ENCODE data around the gene AP2A2.

The AP2A2 gene

DNA sequence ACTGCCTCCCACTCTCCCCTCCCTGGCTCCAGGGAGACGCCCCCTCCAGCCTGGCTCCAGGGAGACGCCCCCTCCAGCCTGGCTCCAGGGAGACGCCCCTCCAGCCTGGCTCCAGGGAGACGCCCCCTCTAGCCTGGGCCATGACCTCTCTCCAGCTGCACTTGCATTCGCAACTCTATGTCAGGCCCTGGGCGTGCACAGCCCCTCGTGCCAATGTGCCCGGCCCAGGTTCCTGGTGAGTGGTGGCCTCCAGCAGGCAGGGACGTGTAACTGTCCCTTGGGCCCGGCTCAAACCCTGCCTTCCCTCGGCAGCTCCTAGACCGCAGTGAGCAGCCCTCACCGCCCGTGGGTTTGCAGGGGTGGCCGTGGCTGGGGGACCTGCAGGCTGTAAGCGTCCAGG is 104.0 kb downstream of the AP2A2 start:
- DNase-seq (no peak), ATAC-seq (no peak)

DNA sequence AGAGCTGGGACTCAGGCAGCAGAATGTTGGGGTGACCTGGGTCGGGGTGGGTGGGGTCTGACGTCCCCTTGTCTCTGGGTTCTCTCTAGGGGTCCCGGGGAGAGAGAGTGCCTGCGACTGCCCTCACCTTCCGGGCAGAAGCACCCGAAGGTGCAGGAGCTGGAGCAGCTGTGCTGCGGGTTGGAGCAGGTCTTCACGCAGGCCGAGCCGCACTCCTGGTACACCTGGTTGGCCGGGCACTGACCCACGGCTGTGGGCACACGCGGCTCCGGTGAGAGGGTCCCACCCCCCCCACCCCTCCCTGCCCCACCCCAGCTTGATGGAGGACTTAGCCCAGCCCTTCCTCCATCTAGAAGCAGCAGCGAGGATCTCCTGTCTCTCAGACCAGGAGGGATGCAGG is 104.4 kb downstream of the AP2A2 start:
- no peak for DNase-seq
- ATAC-seq, result no peak

DNA sequence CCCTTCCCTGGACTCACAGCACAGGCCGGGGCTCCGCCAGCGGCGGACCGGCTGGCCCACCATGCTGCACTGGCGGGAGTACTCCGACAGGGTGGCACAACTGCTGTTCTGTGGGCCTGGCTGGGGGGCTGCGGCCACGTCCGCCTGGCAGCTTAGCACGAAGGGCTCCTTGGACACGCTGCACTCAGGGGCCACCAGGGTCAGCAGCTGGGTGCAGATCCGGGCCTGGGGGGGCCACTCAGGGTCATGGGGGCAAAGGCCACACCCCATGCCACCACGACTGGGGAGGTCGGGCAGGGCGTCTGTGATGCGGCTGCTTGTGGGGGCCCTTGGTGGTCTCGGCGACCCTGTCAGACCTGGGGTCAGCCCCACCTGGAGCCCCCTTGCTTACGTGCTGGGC is 104.9 kb downstream of the AP2A2 start:
- DNase-seq (no peak), ATAC-seq (no peak)

DNA sequence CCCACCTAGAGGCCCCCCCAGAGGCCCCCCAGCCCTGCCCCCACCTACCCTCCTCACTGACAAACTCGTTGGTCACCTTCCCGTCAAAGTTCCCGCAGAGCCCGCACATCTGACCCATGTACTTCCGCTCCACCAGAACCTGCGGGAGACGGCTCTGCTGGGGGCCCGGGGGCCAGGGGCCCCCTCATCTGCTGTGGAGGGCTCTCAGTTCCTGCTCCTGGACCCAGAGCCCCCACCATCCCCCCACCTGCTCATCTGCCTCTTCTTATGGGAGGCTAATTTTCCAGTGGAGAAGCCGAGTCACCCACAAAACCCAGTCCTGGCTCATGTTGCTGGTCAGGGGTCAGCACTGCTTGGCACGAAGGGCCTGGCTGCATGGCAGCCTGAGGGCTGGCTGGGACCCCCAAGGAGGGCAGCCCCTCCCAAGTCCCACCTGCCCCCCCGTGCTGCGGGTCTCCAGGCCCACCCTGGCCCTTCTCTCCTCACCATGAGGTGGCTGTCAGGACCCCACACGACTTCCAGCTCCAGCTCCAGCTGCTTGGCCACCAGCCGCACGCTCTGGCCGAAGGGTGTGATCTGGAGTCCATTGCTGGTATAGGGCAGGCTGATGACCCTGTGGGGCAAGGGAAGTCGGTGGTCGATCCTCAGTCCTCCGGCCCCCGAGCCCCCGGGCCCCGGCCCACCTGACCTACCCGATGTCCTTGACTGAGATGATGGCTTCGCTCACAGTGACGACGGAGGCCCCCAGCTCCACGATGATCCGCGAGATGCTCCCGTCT is 105.6 kb downstream of the AP2A2 start:
- DNase-seq, result no peak
- no peak for ATAC-seq

DNA sequence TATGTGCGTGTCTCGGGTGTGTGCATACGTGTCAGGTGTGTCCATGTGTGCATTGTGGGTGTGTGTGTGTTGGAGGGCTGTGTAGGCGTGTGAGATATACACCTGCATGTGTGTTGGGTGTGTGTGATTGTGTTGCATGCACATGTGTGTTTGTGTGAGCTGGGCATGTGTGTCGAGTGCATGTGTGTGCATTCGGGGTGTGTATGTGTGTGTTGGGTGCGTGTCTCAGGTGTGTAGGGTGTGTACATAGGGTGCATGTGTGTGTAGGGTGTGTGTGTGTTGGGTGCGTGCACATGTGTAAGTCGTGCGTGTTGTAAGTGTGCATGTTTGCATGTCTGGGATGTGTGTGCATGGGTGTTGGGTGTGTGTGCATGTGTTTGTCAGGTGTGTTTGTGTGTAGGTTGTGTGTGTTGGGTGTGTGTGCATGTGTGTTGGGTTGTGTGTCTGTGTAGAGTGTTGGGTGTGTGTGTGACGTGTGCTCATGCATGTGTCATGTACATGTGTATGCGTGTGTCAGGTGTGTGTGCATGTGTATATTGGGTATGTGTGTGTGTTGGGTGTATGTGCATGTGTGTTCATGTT is 106.7 kb downstream of the AP2A2 start:
- DNase-seq (no peak), ATAC-seq (no peak)

DNA sequence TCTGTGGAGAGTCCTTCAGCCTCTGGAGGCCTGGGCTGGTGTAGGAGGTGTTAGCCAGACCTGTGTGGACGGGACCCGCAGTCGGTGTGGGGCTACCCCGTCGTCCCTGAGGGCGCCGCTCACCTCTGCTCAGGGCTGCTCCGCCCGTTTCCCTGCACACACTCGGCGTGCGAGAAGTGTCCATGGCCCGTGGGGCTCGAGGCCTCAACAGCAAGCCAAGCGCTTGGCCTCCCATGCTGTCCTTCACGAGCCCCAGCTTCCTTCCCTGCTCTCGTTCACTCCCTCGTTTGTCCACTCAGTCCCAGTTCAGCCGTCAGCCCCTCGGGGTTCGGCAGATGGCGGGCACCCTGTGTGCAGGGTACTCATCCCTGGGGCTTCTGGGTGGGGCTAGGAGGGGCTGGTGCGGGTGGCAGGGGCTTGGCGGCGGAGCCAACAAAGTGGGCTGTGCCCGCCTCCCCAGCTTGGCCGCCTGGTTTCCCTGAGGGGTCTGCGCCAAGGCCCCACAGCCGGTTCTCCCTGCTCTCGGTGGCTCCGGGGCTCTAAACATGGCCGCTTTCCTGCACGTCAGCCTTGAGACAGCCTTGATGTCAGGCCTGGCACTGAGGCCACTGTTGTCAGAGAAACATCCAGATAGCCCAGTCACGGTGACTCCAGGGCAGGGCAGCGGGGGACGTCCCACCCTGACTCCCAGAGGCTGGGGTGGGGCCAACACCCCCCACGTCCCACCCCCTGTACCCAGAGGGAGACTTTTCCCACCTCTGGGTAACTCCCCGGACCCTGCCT is 107.5 kb downstream of the AP2A2 start:
- no peak for ATAC-seq

DNA sequence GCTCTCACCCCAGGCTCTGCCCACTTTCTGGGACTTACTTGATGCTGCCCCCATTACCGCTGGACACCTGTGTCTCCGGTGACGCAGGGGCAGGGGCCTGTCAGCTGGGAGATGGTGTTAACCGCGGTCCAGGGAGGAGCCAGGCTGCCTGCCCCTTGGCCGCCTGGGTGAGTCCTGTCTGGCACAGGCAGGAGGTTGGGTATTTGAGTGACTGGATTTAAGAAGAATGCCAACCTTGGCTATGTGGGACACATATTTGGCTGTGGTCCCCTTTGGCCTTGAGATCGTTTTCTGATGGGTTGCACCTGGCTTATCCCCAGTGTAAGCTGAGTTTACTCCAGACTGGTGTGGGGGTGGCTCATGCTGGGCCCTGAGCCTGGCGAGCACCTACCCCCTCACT is 108.3 kb downstream of the AP2A2 start:
- ATAC-seq (no peak), DNase-seq (no peak)

More for the DNA sequence above, 107.5 kb downstream of the AP2A2 start:
- no peak for DNase-seq

DNA sequence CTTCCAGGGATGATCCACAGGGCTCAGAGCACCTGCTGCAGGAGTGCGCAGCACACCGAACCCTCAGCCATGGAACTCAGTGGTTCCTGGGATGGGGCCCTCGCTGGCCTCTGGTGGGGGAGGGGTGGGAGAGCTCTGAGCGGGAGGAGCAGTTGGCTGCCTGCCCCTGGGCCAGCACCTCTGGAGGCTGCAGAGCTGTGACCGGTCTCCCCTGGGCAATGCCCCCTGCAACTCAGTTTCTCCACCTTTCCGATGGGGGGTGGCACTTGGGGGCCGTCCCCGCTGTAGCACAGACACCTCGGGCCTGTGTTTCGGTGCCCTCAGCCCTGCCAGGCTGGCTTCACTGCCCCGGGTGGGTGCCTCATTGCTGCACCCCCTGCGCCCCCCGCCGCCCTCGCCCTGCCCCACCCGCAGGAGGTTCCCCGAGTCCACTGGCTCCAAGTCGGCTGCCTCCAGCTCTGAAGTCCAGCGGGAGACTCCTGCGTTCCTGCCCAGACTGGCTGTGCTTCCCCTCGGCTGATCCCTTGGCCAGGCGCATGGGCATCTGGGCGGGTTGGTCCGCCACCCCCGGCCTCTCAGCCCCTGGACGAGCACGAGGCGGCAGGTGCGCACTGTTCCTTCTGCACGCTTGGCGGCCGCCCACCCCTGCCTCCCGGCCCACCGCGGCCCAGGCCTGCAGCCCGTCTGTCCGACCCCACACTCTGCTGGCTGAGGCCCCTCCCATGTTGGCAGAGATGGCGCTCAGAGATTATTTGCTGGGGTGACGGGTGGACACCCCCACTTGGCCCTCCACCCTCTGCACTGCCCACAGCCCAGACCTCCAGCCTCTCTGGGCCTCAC is 109.0 kb downstream of the AP2A2 start:
- ATAC-seq, result no peak
- DNase-seq, result no peak

DNA sequence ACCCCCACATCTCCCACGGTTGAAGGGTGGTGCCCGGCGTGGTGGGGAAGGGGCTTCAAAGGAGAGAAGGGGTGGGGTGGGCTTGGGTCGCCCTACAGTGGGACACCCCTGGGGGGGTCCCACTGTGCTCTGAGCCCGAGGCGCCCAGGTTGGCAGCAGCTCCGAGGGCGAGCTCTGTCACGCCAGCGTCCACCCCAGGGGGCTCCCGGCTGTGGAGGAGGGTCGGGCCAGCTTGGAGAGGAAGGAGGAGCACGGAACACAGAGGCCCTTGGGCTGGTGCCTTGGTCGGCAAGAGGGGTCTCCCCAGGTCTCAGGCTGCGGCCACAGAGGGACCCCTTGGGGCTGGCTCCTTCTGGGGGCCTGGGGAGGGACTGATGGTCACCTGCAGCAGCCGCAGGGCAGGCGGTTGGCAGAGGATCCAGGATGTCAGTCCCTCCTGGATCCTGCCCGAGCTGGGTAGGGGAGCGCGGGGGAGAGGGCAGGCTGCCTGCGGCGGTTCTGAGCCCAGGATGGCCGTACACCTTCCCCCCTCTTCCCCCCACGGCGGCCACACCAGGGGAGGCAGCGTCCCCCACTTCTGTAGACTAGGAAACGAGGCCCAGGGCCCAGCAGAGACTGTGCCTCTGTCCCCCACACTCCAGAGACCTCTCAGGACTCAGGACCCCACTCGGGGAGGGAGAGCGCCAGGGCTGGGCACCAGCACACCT is 110.1 kb downstream of the AP2A2 start:
- ATAC-seq (no peak), DNase-seq (no peak)

DNA sequence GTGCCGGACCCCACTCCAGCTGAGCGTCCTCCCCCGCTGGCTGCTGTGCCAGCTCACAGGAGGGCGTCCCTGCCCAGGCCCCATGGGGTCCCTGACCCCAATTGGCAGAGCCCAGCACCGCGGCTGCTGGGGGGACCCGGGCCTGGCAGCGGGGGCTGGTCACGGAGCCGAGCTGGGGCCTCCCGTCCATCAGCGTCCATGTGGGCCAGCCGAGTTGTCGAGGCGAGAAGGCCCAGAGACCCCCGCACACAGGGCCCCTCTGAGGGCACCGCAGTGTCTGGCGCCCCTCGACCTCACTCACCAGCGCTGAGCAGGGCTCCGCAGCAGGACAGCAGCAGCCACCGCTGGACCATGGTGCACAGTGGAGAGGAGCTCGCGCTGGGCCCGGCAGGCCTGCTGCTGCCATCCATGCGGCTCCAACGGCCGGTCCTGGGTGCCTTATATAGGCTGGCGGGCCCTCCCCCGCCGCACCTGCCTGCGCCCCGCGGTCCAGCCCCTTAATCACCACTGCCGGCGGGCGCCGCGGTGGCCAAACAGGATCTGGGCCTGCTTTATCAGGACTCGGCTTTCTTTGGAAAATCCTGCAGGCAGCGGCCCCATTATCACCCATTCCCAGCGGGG is 110.7 kb downstream of the AP2A2 start, which contains the start of gene MUC6:
MUC6 (minus strand) TSS at position 416 of the 621 bp plus-strand sequence; CDS start at position 353, 63 bp downstream.
- DNase-seq, result no peak
- no peak for ATAC-seq

DNA sequence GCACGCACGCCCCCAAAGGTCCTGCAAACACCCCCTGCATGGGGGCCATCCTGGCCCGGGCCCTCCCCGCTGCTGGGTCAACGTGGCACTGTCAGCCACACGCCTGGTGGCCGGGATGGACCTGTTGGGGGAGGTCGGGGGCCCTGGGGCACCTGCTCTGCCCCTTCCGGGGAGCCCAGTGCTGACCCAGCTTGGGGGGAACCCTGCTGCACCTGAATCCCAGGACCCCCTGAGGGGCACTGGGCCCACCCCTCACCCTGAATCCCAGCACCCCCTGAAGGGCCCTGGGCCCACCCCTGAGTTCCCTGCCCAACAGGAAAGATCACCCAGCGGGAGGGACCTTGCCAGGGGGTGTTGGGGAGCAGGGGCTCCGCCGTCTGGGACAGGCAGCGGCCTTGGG is 111.3 kb downstream of the AP2A2 start:
- no peak for ATAC-seq
- DNase-seq, result no peak

DNA sequence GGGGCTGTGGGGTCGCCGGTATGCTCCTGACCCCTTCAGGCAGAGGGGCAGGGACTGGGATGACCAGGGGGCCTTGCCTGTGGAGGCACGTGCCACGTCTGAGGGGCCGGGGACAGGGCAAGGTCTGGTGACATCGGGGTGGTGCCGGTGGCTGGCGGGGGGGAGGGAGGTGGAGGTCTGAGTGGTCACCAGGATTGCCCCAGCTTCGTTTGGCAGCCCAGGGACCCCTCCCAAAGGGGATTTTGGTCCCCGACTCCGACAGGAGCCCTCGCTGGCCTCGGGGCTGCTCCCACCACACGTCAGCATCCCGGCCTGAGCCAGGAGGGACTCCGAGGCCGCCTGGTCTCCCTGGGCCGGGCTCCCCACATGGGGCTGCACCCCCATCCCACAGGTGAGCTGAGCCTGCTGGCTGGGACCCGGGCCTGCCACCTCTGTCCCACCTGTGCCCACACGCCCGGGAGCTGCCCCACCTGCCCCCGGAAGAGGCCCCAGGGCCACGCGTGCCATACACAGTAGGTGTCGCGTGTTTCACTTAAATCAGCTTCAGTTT is 111.9 kb downstream of the AP2A2 start:
- DNase-seq (no peak), ATAC-seq (no peak)

DNA sequence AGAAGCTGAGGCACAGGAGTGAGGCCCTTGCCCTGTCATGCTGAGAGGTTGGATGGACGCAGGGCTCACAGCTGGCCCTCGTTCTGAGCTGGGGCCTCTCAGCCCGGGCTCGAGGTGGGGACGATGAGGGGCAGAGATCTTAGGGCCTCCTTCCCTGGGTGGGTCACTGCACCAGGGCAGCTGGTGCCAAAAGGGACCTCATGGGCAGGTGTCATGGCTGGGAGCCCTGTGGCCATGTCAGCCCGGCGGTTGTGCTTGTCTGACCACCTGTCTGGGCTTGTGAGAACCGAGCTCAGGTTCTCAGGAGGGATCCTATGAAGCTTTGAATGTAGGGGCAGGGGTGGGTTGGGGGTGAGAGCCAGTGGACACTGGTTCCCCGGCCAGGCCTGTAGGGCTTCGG is 112.7 kb downstream of the AP2A2 start:
- DNase-seq (no peak), ATAC-seq (no peak)

DNA sequence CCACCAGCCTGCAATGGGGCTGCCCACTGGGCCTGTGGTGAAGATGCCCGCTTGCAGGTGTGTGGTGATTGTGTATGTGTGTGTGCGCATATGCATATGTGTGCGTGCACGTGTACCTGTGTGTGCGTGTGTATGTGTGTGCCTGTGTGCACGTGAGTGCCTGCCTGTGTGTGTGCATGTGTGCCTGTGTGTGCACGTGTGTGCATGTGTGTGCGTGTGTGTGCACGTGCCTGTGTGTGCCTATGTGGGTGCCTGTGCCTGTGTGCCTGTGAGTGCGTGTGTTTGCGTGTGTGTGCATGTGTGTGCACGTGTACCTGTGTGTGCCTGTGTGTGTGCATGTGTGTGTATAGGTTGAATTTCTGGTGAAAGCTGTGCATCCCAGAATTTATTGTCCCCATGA is 113.3 kb downstream of the AP2A2 start:
- DNase-seq (no peak), ATAC-seq (no peak)

DNA sequence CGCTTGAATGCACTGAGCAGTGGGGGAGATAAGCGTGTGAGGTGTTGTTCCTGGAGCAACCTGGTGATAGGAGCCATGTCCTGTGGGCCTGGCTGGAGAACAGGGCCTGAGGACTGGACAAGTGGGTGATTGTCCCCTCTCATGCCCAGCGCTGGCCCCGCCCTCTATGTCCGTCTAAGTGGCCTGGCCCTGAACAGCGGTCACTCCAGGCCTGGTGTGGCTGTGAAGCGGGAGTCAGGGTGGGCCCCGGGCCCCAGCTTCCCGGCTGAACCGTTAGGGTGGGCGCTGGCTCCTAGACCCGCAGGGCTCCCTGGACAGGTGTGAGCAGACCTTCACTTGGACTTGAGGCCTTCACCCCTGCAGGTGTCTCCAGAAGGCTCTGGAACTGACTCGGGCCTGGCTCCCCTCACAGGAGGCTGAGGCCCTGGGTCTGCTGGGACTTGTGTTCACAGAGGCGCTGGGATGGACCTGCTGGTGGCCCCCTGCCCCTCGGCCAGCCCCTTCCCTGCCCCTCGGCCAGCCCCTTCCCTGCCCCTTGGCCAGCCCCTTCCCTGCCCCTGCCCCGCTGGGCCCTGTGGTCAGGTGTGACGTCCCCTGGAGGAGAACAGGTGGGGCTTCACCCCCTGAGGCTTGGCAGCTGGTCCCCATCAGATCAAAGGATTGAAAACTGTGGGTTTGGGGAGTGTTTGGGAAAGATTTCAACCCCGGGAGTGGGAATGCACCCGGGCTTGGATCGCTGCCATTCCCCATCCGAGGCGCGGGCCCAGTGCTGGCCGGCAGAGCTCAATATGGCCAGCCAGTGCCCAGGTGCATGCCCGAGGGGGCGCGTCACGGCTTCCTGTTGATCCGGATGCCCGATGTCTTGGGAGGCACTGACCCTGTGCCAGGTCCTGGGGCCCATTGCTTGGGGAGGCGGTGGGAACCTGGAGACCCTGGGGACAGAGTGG is 114.1 kb downstream of the AP2A2 start:
- ATAC-seq (no peak), DNase-seq (no peak)

DNA sequence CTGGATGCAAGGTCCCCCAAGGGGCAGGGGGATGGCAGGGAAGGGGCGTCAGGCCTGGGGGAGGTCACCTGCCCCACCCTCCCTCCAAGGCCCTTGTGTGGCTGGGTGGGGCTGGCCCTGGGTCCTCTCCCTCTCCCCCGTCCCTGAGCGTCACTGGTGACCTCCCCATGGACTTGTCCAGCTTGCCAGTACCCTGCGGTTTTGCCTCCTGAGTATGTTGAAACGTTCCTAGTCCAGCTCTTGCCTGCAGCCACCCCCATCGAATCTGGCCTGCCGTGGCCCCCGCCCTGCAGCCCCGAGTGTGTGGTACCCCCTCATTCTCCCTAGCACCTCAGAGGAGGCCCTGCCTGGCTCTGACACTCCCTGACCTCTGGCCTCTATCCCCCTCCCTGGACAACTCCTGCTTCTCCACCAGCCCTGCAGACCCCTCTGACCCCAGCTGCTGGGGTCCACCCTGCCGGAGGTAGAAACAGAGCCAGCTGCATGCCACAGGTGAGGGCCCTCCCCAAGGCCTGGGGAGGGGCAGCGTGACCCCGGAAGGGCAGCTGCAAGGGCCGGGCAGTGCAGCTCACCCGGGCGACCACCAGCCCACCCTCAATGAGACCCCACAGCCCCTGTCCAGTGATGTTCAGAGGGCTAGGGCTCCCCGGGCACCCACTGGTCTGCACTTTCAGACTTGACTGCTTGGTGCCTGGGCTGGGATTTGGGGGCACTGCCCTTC is 114.9 kb downstream of the AP2A2 start:
- DNase-seq (no peak), ATAC-seq (no peak)

DNA sequence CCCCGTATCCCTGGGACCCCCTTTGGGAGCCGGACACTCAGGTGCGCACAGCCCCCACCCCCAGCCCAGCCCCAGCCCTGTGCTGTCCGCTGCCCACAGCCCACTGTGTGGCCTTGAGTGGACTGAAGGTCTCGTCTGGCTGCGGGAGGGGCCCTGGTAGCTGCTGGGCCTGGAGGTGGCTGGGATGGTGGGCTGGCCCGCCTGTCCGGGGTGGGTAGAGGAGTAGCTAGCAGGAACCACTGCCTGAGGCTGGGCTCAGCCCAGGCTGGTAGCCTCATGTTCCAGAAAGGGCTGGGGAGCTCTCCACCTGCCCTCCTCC is 115.4 kb downstream of the AP2A2 start:
- no peak for DNase-seq
- no peak for ATAC-seq

DNA sequence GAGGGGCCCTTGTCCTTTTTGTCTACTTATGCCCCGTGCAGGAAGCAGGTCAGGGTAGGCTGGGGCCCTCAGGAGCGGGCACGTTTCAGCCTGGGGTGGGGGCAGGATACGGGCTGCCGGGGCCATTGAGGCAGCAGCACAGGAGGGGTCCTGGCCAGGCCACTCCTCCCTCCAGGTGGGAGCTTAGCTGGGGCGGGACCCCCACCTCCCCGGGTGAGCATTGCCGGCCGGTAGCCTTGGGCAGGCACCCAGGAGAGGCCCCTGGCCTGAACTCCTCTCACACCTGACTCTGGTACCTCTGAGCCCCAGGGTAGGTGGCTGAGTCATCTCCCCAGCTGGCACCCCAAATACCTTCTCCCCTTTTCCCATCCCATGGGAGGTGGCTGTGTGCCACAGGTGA is 115.8 kb downstream of the AP2A2 start:
- DNase-seq (no peak), ATAC-seq (no peak)

DNA sequence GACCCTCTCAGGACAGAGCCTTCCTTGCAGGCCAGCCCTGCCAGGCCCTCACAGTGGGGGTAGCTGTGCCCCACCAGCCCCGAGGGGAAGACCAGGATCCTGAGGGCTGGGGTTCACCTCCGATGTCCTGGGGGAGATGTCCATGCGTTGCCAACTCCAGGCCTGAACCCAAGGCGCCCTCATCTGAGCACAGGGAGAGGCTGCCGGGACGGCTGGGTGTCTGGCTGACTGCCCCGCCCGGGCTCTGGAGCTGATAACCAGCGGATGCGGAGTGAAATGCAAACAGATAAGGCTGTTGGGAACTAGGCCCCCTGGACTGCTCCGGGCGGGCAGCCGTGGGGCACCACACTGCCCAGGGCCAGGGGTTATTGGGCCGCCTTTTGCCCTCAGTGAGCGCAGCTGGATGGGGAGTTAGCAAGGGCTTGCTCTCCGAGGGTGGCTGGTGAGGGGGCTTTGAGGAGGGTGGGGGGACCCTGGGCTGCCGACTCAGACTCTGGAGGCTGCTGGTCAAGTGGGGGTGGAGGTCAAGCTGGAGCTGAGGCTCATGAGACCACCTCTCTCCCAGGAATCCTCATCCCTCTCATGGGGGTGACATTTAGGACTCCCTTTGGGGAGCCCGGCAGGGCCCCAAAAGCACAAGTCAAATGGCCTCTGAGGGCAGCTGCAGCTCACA is 116.4 kb downstream of the AP2A2 start:
- ATAC-seq (no peak), DNase-seq (no peak)

Measured in stimulated activated naive CD8-positive, alpha-beta T cell treated with anti-CD3 and anti-CD28 coated beads, Interleukin-15, Interleukin-2, amounts not matched to agents 100 U/mL and 50 U/mL, for 24 hours (primary cell).